AG04450 (cell line): Measurements from ENCODE around the gene GANAB. TPM values are rescaled to one million over a fixed set of nuclear protein-coding genes. Genes with fewer than 3 reads are reported as not detected.

Experiments
- CTCF ChIA-PET: fragments of 300-600, 350-600 bp; formaldehyde crosslinking; extraction: SDS; loops from one replicate; lab custom pipeline; 2022; ENCODE audit warnings: antibody characterized with exemption, inconsistent platforms; lab: Charles Lee
- POLR2A ChIA-PET: fragments of 350-600 bp; formaldehyde crosslinking; extraction: SDS; loops from one replicate; lab custom pipeline; 2021; ENCODE audit warnings: antibody characterized with exemption, inconsistent platforms; lab: Yijun Ruan, JAX
- DNase-seq: peaks from one replicate; pipeline ENCODE4 v3.0.0-alpha.2; 2011; ENCODE audit warnings: low read depth, low spot score
- H3K27ac ChIP-seq: one replicate; pipeline ENCODE4 v1.5.1; 2012; ENCODE audit warnings: low read depth, low read length, control low read depth
- H3K27me3 ChIP-seq: one replicate; pipeline ENCODE4 v1.6.0; 2012; ENCODE audit warnings: low read length; ENCODE audit not compliant: control insufficient read depth, insufficient read depth
- H3K4me3 ChIP-seq: 2 replicates; pipeline ENCODE4 v1.5.1; 2011; ENCODE audit warnings: mild to moderate bottlenecking, low read depth, low read length, control low read depth
- H3K9me3 ChIP-seq: 2 replicates; pipeline ENCODE4 v1.5.1; 2012; ENCODE audit warnings: low read length; ENCODE audit not compliant: control insufficient read depth, insufficient read depth
- CTCF ChIP-seq: IDR thresholded peaks from 2 replicates; pipeline ENCODE4 v1.5.1; 2011; ENCODE audit warnings: low read depth, low read length, control low read depth, inconsistent platforms
- polyA plus RNA-seq: library from polyadenylated mRNA; depleted of rRNA; stranded (reverse); fragments of >200 nt; gene quantifications from 2 replicates; pipeline ENCODE4 v1.2.3, GENCODE V29; 2011

GANAB gene
- polyA plus RNA-seq, 1 experiment: 369 TPM

GRCh38 chr11:62678770-62679696 lies 32.6 kb upstream of the GANAB start, which contains the start of gene UBXN1:
Gene UBXN1, minus strand, starts transcription at chr11:62679073. Its CDS starts 150 bp downstream, at chr11:62678923.
- TF ChIP-seq CTCF: no peak
- peak within 1 kb of the TSS; percentile 98 for H3K4me3 ChIP-seq
- peak; percentile 66 for DNase-seq
- H3K27ac ChIP-seq: peak within 1 kb of the TSS; percentile 80
- H3K9me3 ChIP-seq: peaks cover 4% of the 10 kb centered on the region; the same call in 1 of the 2 replicates
- no peaks in the 10 kb centered on the region for H3K27me3 ChIP-seq
- ChIA-PET POLR2A (interaction anchor here (0.6 to 4.0 kb wide), 9 partner anchors 9 to 133 kb away, joined by 3 to 70 read pairs (median 3); partner anchors contain the start of genes B3GAT3, C11orf98, CSKMT and INTS5), CTCF (interaction anchor here (1.1 to 3.2 kb wide), 3 partner anchors 7 to 108 kb away, joined by 3 to 36 read pairs (median 13); partner anchors contain the start of genes LBHD1 and UQCC3)

- Histone ChIP-seq H3K9me3 (peaks cover 4% of the 10 kb centered on the region; the same call in 1 of the 2 replicates), H3K27me3 (no peaks in the 10 kb centered on the region), H3K27ac (peak overlapping the region; percentile 80), H3K4me3 (peak overlapping the region; percentile 98)
- DNase-seq: no peak
- TF ChIP-seq CTCF: no peak
- ChIA-PET POLR2A (interaction anchor here (2.1 to 4.0 kb wide), 3 partner anchors 9 to 13 kb away, joined by 7 to 70 read pairs (median 13); partner anchors contain the start of genes C11orf98, CSKMT and LRRN4CL), CTCF (no interaction called here)
Observed at GRCh38 chr11:62678433-62678769, 32.0 kb upstream of the GANAB start.

DNA sequence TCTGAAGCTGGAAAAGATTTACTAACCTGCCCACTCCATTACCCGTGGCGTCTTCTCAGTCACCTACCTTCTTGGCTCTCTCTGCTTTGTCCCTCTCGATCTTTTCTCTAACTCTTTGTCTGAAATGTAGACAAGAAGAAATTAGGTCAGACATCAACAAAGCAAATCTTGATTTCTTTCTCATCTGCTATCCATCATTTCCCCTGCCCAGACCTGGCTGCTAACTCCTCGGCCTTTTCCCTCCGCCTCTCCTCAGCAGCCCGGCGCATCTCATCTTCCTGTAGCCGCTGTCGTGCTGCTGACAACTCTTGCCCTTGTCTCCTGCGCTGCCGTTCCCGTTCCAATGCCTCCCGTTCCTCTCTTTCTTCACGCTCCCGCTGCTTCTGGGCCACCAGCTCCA lies 31.3 kb upstream of the GANAB start:
- ChIA-PET POLR2A (interaction anchor here (5.6 kb wide), 1 partner anchor 13 kb away, joined by 50 read pairs; the partner anchor contains the start of genes C11orf98 and CSKMT), CTCF (interaction anchor here (0.6 to 0.7 kb wide), 2 partner anchors 13 to 27 kb away, joined by 3 read pairs; partner anchors contain the start of genes C11orf98 and CSKMT)
- no peak overlapping the region for H3K27ac ChIP-seq

DNA sequence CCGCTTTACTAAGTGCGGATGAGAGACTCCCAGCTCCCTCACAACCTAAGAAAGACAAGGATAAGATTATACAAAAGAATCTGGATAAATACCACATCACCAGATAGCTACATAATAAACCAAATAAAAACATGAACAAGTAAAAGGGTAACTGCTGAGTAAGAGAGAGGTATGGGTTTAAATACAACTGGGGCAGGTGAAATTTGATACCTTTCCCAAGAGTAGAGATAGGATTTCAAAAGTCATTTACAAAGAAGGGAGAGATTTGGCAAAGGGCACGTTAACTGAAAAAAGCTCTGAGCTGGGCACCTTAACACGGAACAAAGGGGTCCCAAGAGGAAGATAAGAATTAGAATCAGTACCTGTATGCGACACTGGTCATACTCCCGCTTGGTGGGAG lies 30.7 kb upstream of the GANAB start:
- POLR2A ChIA-PET: interaction anchor here (0.8 to 5.6 kb wide), 3 partner anchors 12 to 155 kb away, joined by 4 to 50 read pairs (median 10); partner anchors contain the start of genes C11orf98, CSKMT, LRRN4CL and STX5

More for the DNA sequence above, 31.3 kb upstream of the GANAB start:
- TF ChIP-seq CTCF: no peak
- no peak for DNase-seq
- Histone ChIP-seq H3K9me3 (peaks cover 4% of the 10 kb centered on the region; the same call in 1 of the 2 replicates), H3K27me3 (no peaks in the 10 kb centered on the region), H3K4me3 (peak overlapping the region; percentile 98)

More for the DNA sequence above, 30.7 kb upstream of the GANAB start:
- CTCF ChIA-PET: interaction anchor here (0.7 kb wide), 1 partner anchor 12 kb away, joined by 3 read pairs; the partner anchor contains the start of genes C11orf98 and CSKMT
- Histone ChIP-seq H3K9me3 (peaks cover 4% of the 10 kb centered on the region; the same call in 1 of the 2 replicates), H3K4me3 (no peak overlapping the region; the same call in 1 of the 2 replicates), H3K27me3 (no peaks in the 10 kb centered on the region), H3K27ac (no peak overlapping the region)
- no peak for DNase-seq
- TF ChIP-seq CTCF: no peak
